ENCODE data around the gene GNAS-AS1.

The GNAS-AS1 gene

DNA sequence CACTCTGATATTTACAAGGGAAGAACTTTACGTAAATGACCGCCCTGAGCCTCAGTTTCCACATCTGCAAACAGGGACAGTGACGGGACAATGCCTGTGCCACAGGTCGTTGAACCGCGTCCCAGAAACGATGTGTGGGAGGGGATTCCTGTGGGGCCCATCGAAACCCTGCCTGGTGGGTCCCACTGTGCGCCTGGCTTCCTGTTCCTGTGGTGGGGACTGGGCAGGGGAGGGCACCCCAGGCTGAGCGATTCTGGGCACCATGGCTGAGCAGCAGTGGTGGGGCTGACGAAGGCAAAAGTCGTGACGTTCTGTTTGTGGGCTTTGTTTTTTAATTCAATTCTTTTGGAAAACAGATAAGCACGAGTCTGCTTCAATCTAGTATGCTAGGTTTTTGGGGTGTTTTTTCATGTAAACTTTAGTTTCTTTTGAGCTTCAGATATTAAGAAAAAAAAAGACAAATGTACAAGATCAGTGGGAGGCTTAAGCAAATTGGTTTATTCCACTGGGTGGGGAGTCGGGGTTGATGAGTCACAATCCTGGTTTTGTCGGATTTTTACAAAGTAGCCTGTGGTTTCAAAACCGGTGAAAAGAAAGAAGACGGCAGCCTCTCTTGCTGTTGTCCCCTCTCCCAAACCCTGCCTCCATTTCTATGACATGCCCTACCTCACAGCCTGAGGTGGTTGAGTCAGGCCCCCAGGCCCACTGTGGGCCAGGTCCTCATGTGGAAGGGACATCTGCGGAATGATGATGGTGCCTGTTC, 40.4 kb downstream of the GNAS-AS1 start:
- H3K4me3 ChIP-seq (ENCODE audit: low read depth, low read length): no peak overlapping the region
- TF ChIP-seq, protein P1, sequence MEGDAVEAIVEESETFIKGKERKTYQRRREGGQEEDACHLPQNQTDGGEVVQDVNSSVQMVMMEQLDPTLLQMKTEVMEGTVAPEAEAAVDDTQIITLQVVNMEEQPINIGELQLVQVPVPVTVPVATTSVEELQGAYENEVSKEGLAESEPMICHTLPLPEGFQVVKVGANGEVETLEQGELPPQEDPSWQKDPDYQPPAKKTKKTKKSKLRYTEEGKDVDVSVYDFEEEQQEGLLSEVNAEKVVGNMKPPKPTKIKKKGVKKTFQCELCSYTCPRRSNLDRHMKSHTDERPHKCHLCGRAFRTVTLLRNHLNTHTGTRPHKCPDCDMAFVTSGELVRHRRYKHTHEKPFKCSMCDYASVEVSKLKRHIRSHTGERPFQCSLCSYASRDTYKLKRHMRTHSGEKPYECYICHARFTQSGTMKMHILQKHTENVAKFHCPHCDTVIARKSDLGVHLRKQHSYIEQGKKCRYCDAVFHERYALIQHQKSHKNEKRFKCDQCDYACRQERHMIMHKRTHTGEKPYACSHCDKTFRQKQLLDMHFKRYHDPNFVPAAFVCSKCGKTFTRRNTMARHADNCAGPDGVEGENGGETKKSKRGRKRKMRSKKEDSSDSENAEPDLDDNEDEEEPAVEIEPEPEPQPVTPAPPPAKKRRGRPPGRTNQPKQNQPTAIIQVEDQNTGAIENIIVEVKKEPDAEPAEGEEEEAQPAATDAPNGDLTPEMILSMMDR (IDR thresholded peaks at IDR 0.05; ENCODE audit: borderline replicate concordance, insufficient read depth, low read depth, low read length): no peak

DNA sequence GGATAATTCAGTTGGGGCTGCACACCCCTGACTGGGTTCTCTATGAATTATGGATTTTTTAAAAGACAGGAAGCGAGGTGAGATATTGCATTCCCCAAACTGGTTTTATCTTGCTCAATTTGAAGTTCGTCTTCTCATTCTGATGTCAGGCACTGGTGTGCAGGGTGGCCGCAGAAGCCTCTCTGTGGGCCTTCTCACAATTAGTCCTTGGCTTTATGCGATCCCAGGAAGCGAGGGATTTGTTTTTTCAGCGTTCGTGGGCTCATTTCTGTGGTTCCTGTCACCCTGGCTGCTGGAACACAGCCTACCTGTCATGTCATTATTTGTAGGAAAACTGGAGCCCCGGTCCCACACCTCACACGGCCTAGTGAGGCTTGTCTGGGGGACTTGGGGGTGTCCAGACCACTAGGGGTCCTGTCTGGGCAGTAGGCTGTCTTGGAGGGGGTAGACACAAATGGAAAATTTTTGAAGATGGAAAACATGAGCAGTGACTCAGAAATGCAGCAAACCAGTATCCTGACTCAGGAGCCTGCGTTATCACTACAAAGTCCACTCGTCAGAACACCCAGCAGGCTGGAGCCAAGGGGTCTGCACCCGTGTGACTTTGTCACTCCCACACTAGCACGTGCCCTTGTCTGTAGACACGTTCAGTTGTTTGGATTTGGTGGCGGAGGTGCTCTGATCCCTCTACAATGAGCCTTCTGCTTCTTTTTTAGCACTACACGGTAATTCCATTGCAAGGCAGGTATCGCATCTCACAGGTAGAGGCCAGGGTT, 42.2 kb downstream of the GNAS-AS1 start:
- H3K4me3 ChIP-seq (ENCODE audit: low read depth, low read length): no peak overlapping the region
- TF ChIP-seq, protein P1 (IDR thresholded peaks at IDR 0.05; ENCODE audit: borderline replicate concordance, insufficient read depth, low read depth, low read length): no peak

DNA sequence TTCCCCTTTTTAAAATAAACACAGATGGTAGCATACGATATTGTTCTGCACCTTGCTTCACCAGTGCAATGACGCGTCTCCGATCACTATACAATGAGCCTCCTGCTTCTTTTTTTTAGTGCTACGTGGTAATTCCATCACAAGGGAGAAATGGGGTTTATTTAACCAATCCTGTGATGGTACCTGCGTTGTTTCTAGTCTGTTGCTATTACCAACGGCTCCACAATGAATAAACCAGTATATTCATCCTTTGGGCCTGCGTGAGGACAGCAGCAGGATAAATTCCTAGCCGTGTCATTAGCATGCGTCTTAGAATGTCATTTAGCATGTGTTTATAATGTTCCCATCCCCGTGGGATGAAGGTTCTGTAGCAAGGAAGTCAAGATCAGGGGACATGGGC, 42.9 kb downstream of the GNAS-AS1 start:
- no peak overlapping the region for H3K4me3 ChIP-seq (ENCODE audit: low read depth, low read length)
- TF ChIP-seq, protein P1 (IDR thresholded peaks at IDR 0.05; ENCODE audit: borderline replicate concordance, insufficient read depth, low read depth, low read length): no peak

DNA sequence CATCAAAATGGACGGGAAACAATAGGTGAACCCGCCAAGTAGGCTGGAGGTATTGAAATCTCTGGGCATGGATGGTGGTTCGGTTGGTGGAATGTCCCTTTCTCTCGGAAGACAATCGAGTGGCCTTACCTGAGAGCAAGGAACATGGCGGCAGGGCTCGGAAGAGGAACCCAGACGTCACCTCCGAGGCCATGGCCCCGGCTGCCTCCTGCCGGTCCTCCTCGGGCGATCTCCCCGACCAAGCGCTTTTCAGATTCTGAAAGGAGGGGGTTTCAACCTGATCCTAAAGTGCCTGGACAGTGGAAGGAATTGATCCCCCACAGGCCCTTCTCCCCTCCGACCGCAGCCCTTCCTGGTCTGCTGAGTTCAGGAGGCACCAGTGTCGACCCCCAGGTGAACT, 47.2 kb downstream of the GNAS-AS1 start:
- H3K4me3 ChIP-seq (ENCODE audit: low read depth, low read length): no peak overlapping the region
- TF ChIP-seq, protein P1 (IDR thresholded peaks at IDR 0.05; ENCODE audit: borderline replicate concordance, insufficient read depth, low read depth, low read length): no peak

DNA sequence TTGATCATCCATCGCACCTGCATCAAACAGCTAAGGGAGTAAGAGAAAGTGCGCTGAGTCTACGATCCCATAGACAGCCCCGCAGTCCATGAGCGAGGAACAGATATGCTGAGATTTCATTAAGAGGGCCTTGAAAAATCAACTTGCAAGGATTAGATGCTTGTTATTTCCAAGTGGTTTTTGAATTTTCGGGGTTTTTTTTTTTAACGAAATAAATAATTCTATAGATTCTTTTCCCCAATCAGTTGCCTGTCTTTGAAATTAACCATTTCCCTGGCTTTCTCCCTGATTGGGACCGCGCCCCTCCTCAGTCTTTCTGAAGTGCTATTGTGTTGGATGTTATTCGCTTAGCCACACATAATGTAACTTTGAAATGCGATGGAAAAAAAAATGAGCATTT, 48.6 kb downstream of the GNAS-AS1 start:
- TF ChIP-seq, protein P1 (IDR thresholded peaks at IDR 0.05; ENCODE audit: borderline replicate concordance, insufficient read depth, low read depth, low read length): no peak
- no peak overlapping the region for H3K4me3 ChIP-seq (ENCODE audit: low read depth, low read length)

DNA sequence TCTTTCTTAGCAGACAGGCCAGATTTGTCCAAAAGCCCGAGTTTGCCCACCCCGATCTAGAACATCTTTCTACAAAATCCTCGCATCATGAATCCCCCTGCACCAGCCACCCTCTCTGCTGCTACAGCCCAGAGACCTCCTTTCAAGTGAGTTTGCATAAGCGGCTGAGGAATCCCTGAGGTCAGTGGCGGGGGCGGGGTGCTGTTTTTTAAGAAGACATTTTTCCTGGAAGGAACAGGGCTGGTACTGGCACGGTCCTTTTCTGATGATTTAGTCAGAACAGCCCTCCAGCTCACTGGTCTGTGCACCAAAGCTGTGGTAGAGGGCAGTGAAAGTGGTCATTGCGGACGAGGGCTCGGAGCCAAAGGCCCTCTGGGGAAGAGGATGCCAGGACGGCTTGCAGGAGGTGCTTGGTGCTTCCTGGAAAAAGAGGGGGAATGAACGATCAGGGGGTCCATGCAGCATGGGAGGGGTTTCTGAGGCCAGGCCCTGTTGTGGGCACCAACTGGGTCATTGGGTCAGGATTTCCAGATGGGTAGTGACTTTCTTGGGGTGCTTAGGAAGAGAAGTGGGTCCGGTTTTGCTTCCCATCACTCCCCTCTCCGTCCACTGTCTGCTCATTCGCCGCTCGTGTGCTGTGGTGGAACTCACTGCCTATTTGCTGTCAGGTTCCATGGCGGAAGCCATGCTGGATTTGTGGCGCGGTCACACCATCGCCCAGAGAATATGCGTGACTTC, 50.4 kb downstream of the GNAS-AS1 start:
- TF ChIP-seq, protein P1 (IDR thresholded peaks at IDR 0.05; ENCODE audit: borderline replicate concordance, insufficient read depth, low read depth, low read length): no peak
- H3K4me3 ChIP-seq (ENCODE audit: low read depth, low read length): no peak overlapping the region

Measured in GM12875 (cell line).